NCI-H2196 treated with DMSO at 0.1 percent for 48 hours (cell line): Measurements from ENCODE around the gene CST2.
"Not testable (repeated sequence)": the region's sequence is repeated elsewhere in the genome, so short reads cannot be mapped to it uniquely, and the experiment has no call there.

ENCODE experiments used
- DNase-seq: peaks from one replicate; lab custom pipeline; 2025; ENCODE audit not compliant: unreplicated experiment; lab: John Stamatoyannopoulos, UW

Gene CST2

GRCh38 chr20:23826541-23827021 is at the start of gene CST2:
TSS of gene CST2 (minus strand) at chr20:23826729. CDS start at chr20:23826660, 69 bp downstream.
- DNase-seq = no peak

- no peak for DNase-seq
These were observed 49.2 kb upstream of the CST2 start for GRCh38 chr20:23875606-23876237.

GRCh38 chr20:23874747-23875146 is 48.2 kb upstream of the CST2 start:
- no peak for DNase-seq

- DNase-seq = no peak
These were observed 47.0 kb upstream of the CST2 start for GRCh38 chr20:23873370-23874015.

GRCh38 chr20:23872065-23872464 is 45.5 kb upstream of the CST2 start:
- no peak for DNase-seq

GRCh38 chr20:23870461-23870860 is 43.9 kb upstream of the CST2 start:
- no peak for DNase-seq

GRCh38 chr20:23869520-23869919 is 43.0 kb upstream of the CST2 start:
- no peak for DNase-seq

GRCh38 chr20:23868321-23868720 is 41.8 kb upstream of the CST2 start:
- no peak for DNase-seq

- DNase-seq = no peak
These were observed 40.7 kb upstream of the CST2 start for GRCh38 chr20:23867152-23867776.

- DNase-seq = not testable (repeated sequence)
These were observed 34.2 kb upstream of the CST2 start for GRCh38 chr20:23860771-23861170.

- no peak for DNase-seq
These were observed 31.6 kb upstream of the CST2 start for GRCh38 chr20:23857962-23858595.

- DNase-seq = no peak
These were observed 30.2 kb upstream of the CST2 start for GRCh38 chr20:23856736-23857135.

GRCh38 chr20:23856226-23856625 is 29.7 kb upstream of the CST2 start:
- no peak for DNase-seq

GRCh38 chr20:23841693-23842092 is 15.2 kb upstream of the CST2 start:
- no peak for DNase-seq

- DNase-seq = no peak
These were observed 9.2 kb upstream of the CST2 start for GRCh38 chr20:23835716-23836115.

- no peak for DNase-seq
These were observed 6.4 kb upstream of the CST2 start for GRCh38 chr20:23832775-23833513.

- not testable (repeated sequence) for DNase-seq
These were observed 5.4 kb upstream of the CST2 start for GRCh38 chr20:23831961-23832360.

GRCh38 chr20:23823621-23824324 is 2.8 kb downstream of the CST2 start:
- DNase-seq = no peak

- no peak for DNase-seq
These were observed 3.4 kb downstream of the CST2 start for GRCh38 chr20:23823111-23823510.

GRCh38 chr20:23820493-23820892 is 6.0 kb downstream of the CST2 start:
- no peak for DNase-seq
